Transverse colon (tissue), 4 donors: Measurements from ENCODE around the gene SNAP91. TPM values are rescaled to one million over a fixed set of nuclear protein-coding genes. Genes with fewer than 3 reads are reported as not detected.

ENCODE experiments used
- DNase-seq: peaks from one replicate; pipeline ENCODE4 v3.0.0-alpha.2; 2019
- H3K27ac ChIP-seq, 4 donors: fragments of 200-600 bp; sonication (generic); 2 replicates each; pipeline ENCODE4 v1.5.1; 2016 to 2018; ENCODE audit warnings: inconsistent platforms in 4 of 4
- H3K27me3 ChIP-seq: fragments of 200-600 bp; sonication (generic); 2 replicates; pipeline ENCODE4 v1.5.1; 2017; ENCODE audit warnings: inconsistent platforms
- H3K36me3 ChIP-seq, 4 donors: fragments of 200-600 bp; sonication (generic); 2 replicates each; pipeline ENCODE4 v1.5.1; 2017 to 2019; ENCODE audit warnings: inconsistent platforms in 4 of 4
- H3K4me1 ChIP-seq, 4 donors: fragments of 200-600 bp; sonication (generic); 2 replicates each; pipeline ENCODE4 v1.5.1; 2017 to 2020; ENCODE audit warnings: inconsistent platforms in 4 of 4
- H3K4me3 ChIP-seq, 4 donors: fragments of 200-600 bp; sonication (generic); 1 replicate in 1 of 4; 2 replicates in 3 of 4; pipeline versions ENCODE4 v1.5.1 to v1.6.1; 2017 to 2019; ENCODE audit warnings: inconsistent platforms in 4 of 4
- H3K9me3 ChIP-seq, 2 donors: fragments of 200-600 bp; sonication (generic); 2 replicates each; pipeline ENCODE4 v1.5.1; 2017 to 2019; ENCODE audit warnings: inconsistent platforms in 2 of 2
- CTCF ChIP-seq, 5 experiments: fragments of 200-600 bp in 3 of 5; fragments of 450-650 bp in 2 of 5; sonication (generic) in 3 of 5; IDR thresholded peaks; 1 replicate in 2 of 5; 2 replicates in 3 of 5; pipeline ENCODE4 v1.5.1; 2016 to 2017; ENCODE audit warnings: antibody characterized with exemption in 5 of 5, inconsistent platforms in 3 of 5, mild to moderate bottlenecking in 2 of 5, moderate library complexity in 1 of 5
- EP300 ChIP-seq: sonication (generic); formaldehyde crosslinking; IDR thresholded peaks from one replicate; pipeline ENCODE4 v1.6.1; 2017; ENCODE audit warnings: antibody characterized with exemption, low read depth
- POLR2A ChIP-seq: fragments of 450-650 bp; IDR thresholded peaks from one replicate; pipeline ENCODE4 v1.6.1; 2016; ENCODE audit warnings: antibody characterized with exemption, mild to moderate bottlenecking, moderate library complexity
- POLR2AphosphoS5 ChIP-seq, 3 donors: sonication (generic); formaldehyde crosslinking; IDR thresholded peaks; one replicate each; pipeline ENCODE4 v1.6.1; 2016; ENCODE audit warnings: antibody characterized with exemption in 3 of 3
- WGBS, 2 donors: methylation state at CpG; one replicate each; pipeline ENCODE4 v1.1.5; 2018; ENCODE audit warnings: low coverage in 1 of 2; 5-methylcytosine and 5-hydroxymethylcytosine counted together
- in situ Hi-C, 4 donors: fragments of 200-750 bp; cut with MboI; loops; one replicate each; pipeline versions ENCODE4 v1.15.0 to v1.15.1; 2017; ENCODE audit warnings: low sequenced_read_pairs in 3 of 4, low pct_ligation_motif_present in 1 of 4, low pct_unique_long_range_greater_than_20kb in 1 of 4
- intact Hi-C: fragments of 100-400 bp; cut with DNase I; formaldehyde crosslinking; loops from one replicate; pipeline ENCODE4 v1.15.1; 2023; ENCODE audit warnings: low total_unique reads
- total RNA-seq, 4 donors: library from RNA; depleted of rRNA; stranded (reverse); fragments of >200 nt; gene quantifications; one replicate each; pipeline ENCODE4 v1.1.0, GENCODE V29; 2016

Gene SNAP91
- total RNA-seq, 4 donors from 2014 or later = 0.95 to 3.8 (median 1.5) TPM; not detected in 1

GRCh38 chr6:83594941-83595340, 114.0 kb downstream of the SNAP91 start:
- intact Hi-C loops = no loop called here
- Histone ChIP-seq H3K36me3 (no peaks in the 10 kb centered on the region), H3K4me3 (no peak overlapping the region), H3K27ac (no peak overlapping the region), H3K9me3 (no peaks in the 10 kb centered on the region), H3K27me3 (no peaks in the 10 kb centered on the region), H3K4me1 (no peaks in the 10 kb centered on the region)
- no peak for DNase-seq
- in situ Hi-C loops = no loop called here
- TF ChIP-seq POLR2A = no peak
- TF ChIP-seq EP300 = no peak
- no peak for TF ChIP-seq POLR2AphosphoS5 (IDR thresholded peaks at IDR 0.05)
- no peak for TF ChIP-seq CTCF (IDR thresholded peaks at IDR 0.05)

- Histone ChIP-seq H3K27ac (no peak overlapping the region), H3K9me3 (no peaks in the 10 kb centered on the region), H3K36me3 (no peaks in the 10 kb centered on the region), H3K27me3 (no peaks in the 10 kb centered on the region), H3K4me1 (no peaks in the 10 kb centered on the region), H3K4me3 (no peak overlapping the region)
- TF ChIP-seq POLR2AphosphoS5 (IDR thresholded peaks at IDR 0.05) (no peak), CTCF (IDR thresholded peaks at IDR 0.05) (no peak), EP300 (no peak), POLR2A (no peak)
- DNase-seq = no peak
- in situ Hi-C loops (no loop called here), intact Hi-C loops (no loop called here)
- WGBS, 2 donors = 90 to 91% methylated on average over 8 to 9 of the region's 9 CpGs
Measured at GRCh38 chr6:83593395-83593785, 115.5 kb downstream of the SNAP91 start.

DNA sequence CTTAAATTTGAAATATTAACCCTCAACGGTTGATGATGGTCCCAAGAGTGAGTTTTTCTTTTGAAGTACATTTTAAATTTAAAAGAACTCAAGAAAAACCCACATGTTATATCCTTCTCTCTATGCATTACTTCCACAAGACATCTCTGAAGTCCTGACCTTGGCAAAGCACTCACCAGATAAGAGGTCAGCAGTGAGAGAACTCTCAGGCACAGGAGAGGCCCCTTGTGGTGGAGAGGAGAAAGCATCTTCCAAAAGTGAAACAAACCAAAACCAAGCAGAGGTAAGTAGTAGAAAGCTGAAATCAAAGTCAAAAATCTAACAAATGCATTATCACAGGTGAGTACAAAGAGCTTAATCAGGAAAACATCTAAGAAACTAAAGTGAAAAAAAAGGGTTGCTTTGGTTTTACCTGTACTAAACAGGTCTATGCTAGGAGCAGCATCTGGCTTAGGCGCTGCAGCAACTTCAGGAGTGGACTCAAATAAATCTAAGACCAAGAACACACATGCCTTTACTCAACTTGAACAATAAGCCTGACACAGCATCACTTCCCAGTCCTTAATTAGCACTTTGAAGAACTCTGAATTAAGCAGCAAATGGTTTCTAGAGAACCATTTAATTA, 116.0 kb downstream of the SNAP91 start:
- in situ Hi-C loops (no loop called here), intact Hi-C loops (no loop called here)
- Histone ChIP-seq H3K27me3 (no peaks in the 10 kb centered on the region), H3K4me1 (no peaks in the 10 kb centered on the region), H3K9me3 (no peaks in the 10 kb centered on the region), H3K4me3 (no peak overlapping the region), H3K36me3 (no peaks in the 10 kb centered on the region), H3K27ac (no peak overlapping the region)
- DNase-seq = no peak
- no peak for TF ChIP-seq EP300
- peak in 3 of 5 experiments; percentile 15 to 25 (median 24) for TF ChIP-seq CTCF (IDR thresholded peaks at IDR 0.05)
- 44 to 77% methylated on average over 1 to 2 of the region's 2 CpGs for WGBS, 2 donors

DNA sequence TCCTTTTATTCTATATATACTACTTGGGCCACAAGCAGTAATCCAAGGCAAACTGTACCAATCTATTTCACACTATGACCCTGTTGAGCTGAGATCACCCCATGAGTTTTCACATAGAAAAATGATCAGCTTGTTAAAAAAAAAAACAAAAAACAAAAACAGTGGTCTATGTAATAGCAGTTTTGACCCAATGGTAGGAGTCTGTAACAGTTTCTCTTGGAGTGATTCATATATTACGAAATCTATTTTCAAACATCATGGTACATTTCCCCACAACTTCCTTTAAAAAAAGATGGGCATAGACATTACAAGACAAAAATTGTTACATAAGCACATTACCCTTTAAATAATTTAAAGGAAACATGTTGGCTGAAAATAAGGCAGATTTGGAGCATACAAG, 118.5 kb downstream of the SNAP91 start:
- no peaks in the 10 kb centered on the region for H3K9me3 ChIP-seq
- no peak overlapping the region for H3K27ac ChIP-seq
- TF ChIP-seq CTCF (IDR thresholded peaks at IDR 0.05) (no peak), EP300 (no peak), POLR2AphosphoS5 (IDR thresholded peaks at IDR 0.05) (no peak), POLR2A (no peak)
- H3K27me3 ChIP-seq = no peaks in the 10 kb centered on the region
- DNase-seq = no peak
- intact Hi-C loops = no loop called here
- WGBS, 2 donors = 27 to 40% methylated on average over 1 of the region's 1 CpG
- H3K4me3 ChIP-seq = no peak overlapping the region
- no peaks in the 10 kb centered on the region for H3K36me3 ChIP-seq
- in situ Hi-C loops = no loop called here
- H3K4me1 ChIP-seq = no peaks in the 10 kb centered on the region
